GM23248 (cell line): ENCODE measurements around the gene MRM3. TPM values are rescaled to one million over a fixed set of nuclear protein-coding genes. Genes with fewer than 3 reads are reported as not detected.
"Not testable (repeated sequence)": the region's sequence is repeated elsewhere in the genome, so short reads cannot be mapped to it uniquely, and the experiment has no call there.

Experiments used
- DNase-seq: peaks from one replicate; pipeline ENCODE4 v3.0.0-alpha.2; 2015
- H2AFZ ChIP-seq: fragments of 200-600 bp; sonication (generic); 2 replicates; pipeline ENCODE4 v1.6.1; 2016; ENCODE audit warnings: antibody characterized with exemption
- H3F3A ChIP-seq: fragments of 200-600 bp; sonication (generic); 2 replicates; pipeline ENCODE4 v1.6.1; 2016; ENCODE audit warnings: mild to moderate bottlenecking, antibody characterized with exemption, mixed run types; ENCODE audit not compliant: insufficient read depth
- H3K27ac ChIP-seq: fragments of 200-600 bp; sonication (generic); 2 replicates; pipeline ENCODE4 v1.5.1; 2016; ENCODE audit warnings: mild to moderate bottlenecking
- H3K27me3 ChIP-seq: fragments of 200-600 bp; sonication (generic); replicated peaks from 2 replicates; pipeline ENCODE4 v1.6.1; 2016; ENCODE audit warnings: mild to moderate bottlenecking; ENCODE audit not compliant: insufficient read depth
- H3K36me3 ChIP-seq: fragments of 200-600 bp; sonication (generic); 2 replicates; pipeline ENCODE4 v1.6.1; 2016; ENCODE audit warnings: low read depth, mild to moderate bottlenecking
- H3K4me1 ChIP-seq: fragments of 200-600 bp; sonication (generic); 2 replicates; pipeline ENCODE4 v1.6.1; 2016; ENCODE audit warnings: mild to moderate bottlenecking; ENCODE audit not compliant: insufficient read depth
- H3K4me2 ChIP-seq: fragments of 200-600 bp; sonication (generic); one replicate; pipeline ENCODE4 v1.6.1; 2016; ENCODE audit warnings: mild to moderate bottlenecking; ENCODE audit not compliant: unreplicated experiment
- H3K4me3 ChIP-seq: fragments of 200-600 bp; sonication (generic); 2 replicates; pipeline ENCODE4 v1.5.1; 2016; ENCODE audit warnings: mild to moderate bottlenecking
- H3K79me2 ChIP-seq: fragments of 200-600 bp; sonication (generic); 2 replicates; pipeline ENCODE4 v1.6.1; 2016; ENCODE audit warnings: mild to moderate bottlenecking; ENCODE audit not compliant: insufficient read depth
- H3K9ac ChIP-seq: fragments of 200-600 bp; sonication (generic); 2 replicates; pipeline ENCODE4 v1.6.1; 2016; ENCODE audit warnings: mild to moderate bottlenecking
- H3K9me2 ChIP-seq: fragments of 200-600 bp; sonication (generic); 2 replicates; pipeline ENCODE4 v1.6.1; 2016; ENCODE audit warnings: mixed run types, mild to moderate bottlenecking, moderate library complexity; ENCODE audit not compliant: insufficient read depth
- H3K9me3 ChIP-seq: fragments of 200-600 bp; sonication (generic); one replicate; pipeline ENCODE4 v1.6.1; 2017; ENCODE audit warnings: low read depth
- H4K20me1 ChIP-seq: fragments of 200-600 bp; sonication (generic); 2 replicates; pipeline ENCODE4 v1.6.0; 2016; ENCODE audit not compliant: insufficient read depth
- EZH2 ChIP-seq: fragments of 200-600 bp; sonication (generic); IDR thresholded peaks from 2 replicates; pipeline ENCODE4 v1.6.1; 2018; ENCODE audit warnings: antibody characterized with exemption, mild to moderate bottlenecking; ENCODE audit not compliant: insufficient read depth, poor library complexity, severe bottlenecking
- EZH2phosphoT487 ChIP-seq: fragments of 200-600 bp; sonication (generic); IDR thresholded peaks from 2 replicates; pipeline ENCODE4 v1.6.1; 2018; ENCODE audit warnings: antibody characterized with exemption, moderate library complexity, mild to moderate bottlenecking, low read depth; ENCODE audit not compliant: insufficient read depth
- whole genome bisulfite sequencing, 2 experiments: methylation state at CpG; one replicate each; pipeline ENCODE4 v1.1.6; 2015 to 2017; ENCODE audit warnings: low lambda C conversion rate in 2 of 2, low coverage in 1 of 2; ENCODE audit errors: missing lambda C conversion rate in 2 of 2; 5-methylcytosine and 5-hydroxymethylcytosine counted together
- in situ Hi-C: fragments of 300-500 bp; cut with MboI; formaldehyde crosslinking; loops from 2 replicates; pipeline ENCODE4 v1.15.0; 2020
- polyA plus RNA-seq: library from polyadenylated mRNA; unstranded; fragments of >200 nt; fragmentation: Nextera tagmentation; extraction: Ambion mirVana; gene quantifications from 2 replicates; pipeline ENCODE4 v1.2.1, GENCODE V29; 2016
- total RNA-seq: library from RNA; depleted of rRNA; stranded (reverse); fragments of >200 nt; shearing (Covaris generic); gene quantifications from 2 replicates; pipeline ENCODE4 v1.2.3, GENCODE V29; 2014

MRM3 gene
- total and polyA plus RNA-seq, 2 experiments from 2014 or later: 19.1 to 19.3 TPM

- Histone ChIP-seq H3K4me1 (no peaks in the 10 kb centered on the region), H3K4me2 (no peak overlapping the region), H3K9me3 (no peaks in the 10 kb centered on the region), H3K27me3 (no peaks in the 10 kb centered on the region), H2AFZ (no peak overlapping the region), H3K4me3 (no peak overlapping the region), H3K36me3 (no peaks in the 10 kb centered on the region), H4K20me1 (no peaks in the 10 kb centered on the region), H3K27ac (no peak overlapping the region), H3K9ac (no peak overlapping the region), H3K79me2 (no peaks in the 10 kb centered on the region), H3F3A (no peaks in the 10 kb centered on the region), H3K9me2 (no peaks in the 10 kb centered on the region)
- in situ Hi-C loops: no loop called here
- no peak for TF ChIP-seq EZH2phosphoT487
- TF ChIP-seq EZH2: no peak
- 87 to 94% methylated on average over 6 of the region's 6 CpGs for WGBS, 2 experiments
- no peak for DNase-seq
These were observed 19.5 kb downstream of the MRM3 start for GRCh38 chr17:801660-802059.

DNA sequence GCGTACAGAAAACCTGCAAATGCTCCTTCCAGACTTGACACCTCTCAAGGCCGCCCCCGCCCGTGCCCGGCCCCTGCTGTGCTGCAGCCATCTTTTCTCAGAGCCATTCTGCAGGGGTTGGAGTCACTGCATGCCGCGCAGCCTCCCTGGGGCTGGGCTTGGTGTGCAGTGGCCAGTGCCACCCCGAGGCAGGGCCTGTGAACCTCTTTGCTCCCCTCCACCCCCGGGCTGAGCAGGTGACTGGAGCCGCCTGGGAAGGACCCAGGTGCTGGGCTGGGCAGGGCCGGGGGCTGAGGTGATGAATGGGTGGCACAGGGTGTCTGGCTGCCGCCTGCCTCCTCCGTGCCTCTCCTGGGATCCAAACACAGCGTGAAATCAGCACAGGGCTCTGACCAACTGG lies 20.3 kb downstream of the MRM3 start:
- in situ Hi-C loops: no loop called here
- Histone ChIP-seq H3K27me3 (no peaks in the 10 kb centered on the region), H4K20me1 (no peaks in the 10 kb centered on the region), H2AFZ (no peak overlapping the region), H3K79me2 (no peaks in the 10 kb centered on the region), H3K9me3 (no peaks in the 10 kb centered on the region), H3K36me3 (no peaks in the 10 kb centered on the region), H3K4me3 (no peak overlapping the region), H3K27ac (no peak overlapping the region), H3F3A (no peaks in the 10 kb centered on the region), H3K4me1 (no peaks in the 10 kb centered on the region), H3K9ac (no peak overlapping the region), H3K9me2 (no peaks in the 10 kb centered on the region), H3K4me2 (no peak overlapping the region)
- TF ChIP-seq EZH2: no peak
- no peak for TF ChIP-seq EZH2phosphoT487
- WGBS, 2 experiments: 92 to 94% methylated on average over 14 of the region's 14 CpGs
- DNase-seq: no peak

GRCh38 chr17:802901-803881 lies 21.0 kb downstream of the MRM3 start:
- no peaks in the 10 kb centered on the region for H3K79me2 ChIP-seq
- 95% methylated on average over 28 to 37 of the region's 37 CpGs for WGBS, 2 experiments
- in situ Hi-C loops: no loop called here
- H3K36me3 ChIP-seq: no peaks in the 10 kb centered on the region
- no peaks in the 10 kb centered on the region for H3K4me1 ChIP-seq
- no peak for TF ChIP-seq EZH2phosphoT487
- no peak for TF ChIP-seq EZH2
- no peak overlapping the region for H2AFZ ChIP-seq
- H4K20me1 ChIP-seq: no peaks in the 10 kb centered on the region
- no peaks in the 10 kb centered on the region for H3K9me2 ChIP-seq
- no peak overlapping the region for H3K27ac ChIP-seq
- H3F3A ChIP-seq: no peaks in the 10 kb centered on the region
- H3K9me3 ChIP-seq: no peaks in the 10 kb centered on the region
- no peak overlapping the region for H3K9ac ChIP-seq
- H3K27me3 ChIP-seq: no peaks in the 10 kb centered on the region
- no peak for DNase-seq
- H3K4me2 ChIP-seq: no peak overlapping the region
- H3K4me3 ChIP-seq: no peak overlapping the region

DNA sequence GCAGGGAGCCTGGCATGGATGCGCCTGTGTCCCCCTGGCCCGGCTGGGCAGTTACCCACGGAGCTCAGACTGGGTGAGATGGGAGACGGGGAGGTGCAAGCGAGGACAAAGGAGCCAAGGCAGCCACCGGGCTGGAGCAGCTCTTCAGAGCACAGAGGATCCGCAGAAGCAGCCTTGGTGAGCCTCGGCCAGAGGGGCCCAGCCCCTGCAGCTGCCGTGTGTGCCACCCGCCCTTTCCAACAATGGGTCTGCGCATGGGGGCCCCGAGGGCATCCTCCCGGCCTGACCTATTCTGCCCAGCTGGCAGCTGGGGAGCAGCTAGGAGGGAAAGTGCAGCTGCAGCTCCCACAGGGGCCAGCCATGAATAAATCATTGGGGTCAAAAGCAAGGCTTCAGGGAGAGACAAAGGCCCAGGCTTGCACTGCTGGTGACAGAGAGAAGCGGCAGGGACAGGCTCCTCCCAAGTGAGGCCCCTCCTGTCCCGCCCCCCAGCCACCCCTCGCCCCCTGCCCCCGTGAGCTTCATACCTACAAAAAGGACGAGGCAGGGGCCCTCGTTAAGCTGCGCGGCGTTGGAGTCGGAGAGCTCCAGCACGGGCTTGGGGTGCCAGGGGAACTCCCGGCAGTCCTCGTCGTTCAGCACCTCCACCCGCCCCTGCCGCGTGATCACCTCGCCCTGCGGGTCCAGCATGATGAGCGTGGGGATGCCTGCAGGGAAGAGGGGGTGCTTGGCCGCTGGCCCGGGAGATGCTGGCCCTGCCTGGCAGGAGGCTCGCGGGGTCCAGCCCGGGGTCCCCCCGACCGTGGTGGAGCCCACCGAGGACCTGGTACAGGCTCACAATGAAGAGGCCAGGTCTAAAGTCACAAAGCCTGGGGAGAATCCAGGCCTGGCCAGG lies 22.6 kb downstream of the MRM3 start:
- no peaks in the 10 kb centered on the region for H3K4me1 ChIP-seq
- no peak overlapping the region for H3K4me2 ChIP-seq
- TF ChIP-seq EZH2 (no peak), EZH2phosphoT487 (no peak)
- no peaks in the 10 kb centered on the region for H3F3A ChIP-seq
- no peaks in the 10 kb centered on the region for H3K9me3 ChIP-seq
- no peaks in the 10 kb centered on the region for H3K79me2 ChIP-seq
- H3K9me2 ChIP-seq: no peaks in the 10 kb centered on the region
- no peak for DNase-seq
- H3K27ac ChIP-seq: no peak overlapping the region
- no peaks in the 10 kb centered on the region for H4K20me1 ChIP-seq
- no peak overlapping the region for H3K4me3 ChIP-seq
- WGBS, 2 experiments: 93 to 95% methylated on average over 28 to 40 of the region's 41 CpGs
- in situ Hi-C loops: no loop called here
- H2AFZ ChIP-seq: no peak overlapping the region
- H3K9ac ChIP-seq: no peak overlapping the region
- H3K36me3 ChIP-seq: no peaks in the 10 kb centered on the region
- H3K27me3 ChIP-seq: no peaks in the 10 kb centered on the region

GRCh38 chr17:805886-806285 lies 23.7 kb downstream of the MRM3 start:
- H3K36me3 ChIP-seq, H2AFZ ChIP-seq, H3K9ac ChIP-seq, H3F3A ChIP-seq, DNase-seq, H3K4me3 ChIP-seq, H3K79me2 ChIP-seq, H4K20me1 ChIP-seq, H3K4me2 ChIP-seq, H3K9me3 ChIP-seq, H3K9me2 ChIP-seq, H3K27me3 ChIP-seq, H3K27ac ChIP-seq, in situ Hi-C loops, H3K4me1 ChIP-seq: not testable (repeated sequence)
- 94 to 98% methylated on average over 5 to 14 of the region's 23 CpGs for WGBS, 2 experiments
